HEK293T (cell line): ENCODE data around the gene HOXC9.

ENCODE experiments used
- CTCF ChIA-PET: fragments of 350-600 bp; formaldehyde crosslinking; extraction: SDS; loops from one replicate; lab custom pipeline; 2021; ENCODE audit warnings: antibody characterized with exemption, inconsistent platforms; lab: Yijun Ruan, JAX
- POLR2A ChIA-PET: fragments of 350-600 bp; formaldehyde crosslinking; extraction: SDS; loops from one replicate; lab custom pipeline; 2020; ENCODE audit warnings: antibody characterized with exemption, inconsistent platforms; lab: Yijun Ruan, JAX
- DNase-seq: peaks from one replicate; pipeline ENCODE4 v3.0.0; 2012; ENCODE audit warnings: mixed read lengths; ENCODE audit errors: extremely low spot score
- ARNT ChIP-seq: fragments of 450-650 bp; IDR thresholded peaks from 2 replicates; pipeline ENCODE4 v1.6.1; 2017; ENCODE audit warnings: mild to moderate bottlenecking
- BHLHE40 ChIP-seq: fragments of 450-650 bp; IDR thresholded peaks from 2 replicates; pipeline ENCODE4 v1.6.1; 2016; ENCODE audit warnings: mild to moderate bottlenecking, moderate library complexity, borderline replicate concordance
- CTBP1 ChIP-seq: fragments of 450-650 bp; IDR thresholded peaks from 2 replicates; pipeline ENCODE4 v1.6.1; 2016; ENCODE audit warnings: borderline replicate concordance
- ELF4 ChIP-seq: fragments of 450-650 bp; IDR thresholded peaks from 2 replicates; pipeline ENCODE4 v1.6.1; 2017; ENCODE audit warnings: antibody characterized with exemption
- FOXA1 ChIP-seq: fragments of 450-650 bp; IDR thresholded peaks from 2 replicates; pipeline ENCODE4 v1.6.1; 2016; ENCODE audit warnings: mild to moderate bottlenecking
- FOXK2 ChIP-seq: fragments of 450-650 bp; IDR thresholded peaks from 2 replicates; pipeline ENCODE4 v1.6.1; 2016; ENCODE audit warnings: mild to moderate bottlenecking
- FOXM1 ChIP-seq: fragments of 450-650 bp; IDR thresholded peaks from 2 replicates; pipeline ENCODE4 v1.6.1; 2017; ENCODE audit warnings: mild to moderate bottlenecking, borderline replicate concordance
- HDGF ChIP-seq: fragments of 450-650 bp; IDR thresholded peaks from 2 replicates; pipeline ENCODE4 v1.6.1; 2017; ENCODE audit warnings: antibody characterized with exemption, borderline replicate concordance
- L3MBTL2 ChIP-seq: fragments of 450-650 bp; conservative IDR thresholded peaks from 2 replicates; pipeline ENCODE4 v1.6.1; 2016; ENCODE audit warnings: mild to moderate bottlenecking
- LEF1 ChIP-seq: fragments of 450-650 bp; IDR thresholded peaks from 2 replicates; pipeline ENCODE4 v1.6.1; 2017; ENCODE audit warnings: mild to moderate bottlenecking, borderline replicate concordance
- NFRKB ChIP-seq: fragments of 450-650 bp; IDR thresholded peaks from 2 replicates; pipeline ENCODE4 v1.6.1; 2016; ENCODE audit warnings: mild to moderate bottlenecking, moderate library complexity
- PKNOX1 ChIP-seq: fragments of 450-650 bp; IDR thresholded peaks from 2 replicates; pipeline ENCODE4 v1.6.1; 2016
- SP1 ChIP-seq: fragments of 450-650 bp; IDR thresholded peaks from 2 replicates; pipeline ENCODE4 v1.6.1; 2017
- SUZ12 ChIP-seq: fragments of 450-650 bp; IDR thresholded peaks from 2 replicates; pipeline ENCODE4 v1.6.1; 2016; ENCODE audit warnings: mild to moderate bottlenecking
- TARDBP ChIP-seq: fragments of 450-650 bp; IDR thresholded peaks from 2 replicates; pipeline ENCODE4 v1.6.1; 2016
- ZNF384 ChIP-seq: fragments of 450-650 bp; IDR thresholded peaks from 2 replicates; pipeline ENCODE4 v1.6.1; 2016

The HOXC9 gene

GRCh38 chr12:54005853-54006558, 6.0 kb downstream of the HOXC9 start:
- POLR2A ChIA-PET, result interaction anchor here (0.6 to 2.1 kb wide), 8 partner anchors 9 to 201 kb away, joined by 3 to 15 read pairs (median 3); no protein-coding TSS in a partner anchor
- TF ChIP-seq BHLHE40, result no peak
- DNase-seq, result peak; percentile 77
- CTCF ChIA-PET, result interaction anchor here (0.6 to 3.2 kb wide), 20 partner anchors 10 to 364 kb away, joined by 3 to 15 read pairs (median 4); partner anchors contain the start of genes HOXC10, HOXC4 and HOXC5

- ChIA-PET CTCF (interaction anchor here (0.6 to 3.2 kb wide), 14 partner anchors 10 to 364 kb away, joined by 3 to 15 read pairs (median 6); partner anchors contain the start of genes HOXC10 and HOXC5), POLR2A (interaction anchor here (0.9 to 2.5 kb wide), 10 partner anchors 8 to 201 kb away, joined by 3 to 15 read pairs (median 3); partner anchors contain the start of gene HOXC10)
- TF ChIP-seq LEF1, result no peak
- TF ChIP-seq ELF4, result no peak
- no peak for TF ChIP-seq NFRKB
- no peak for TF ChIP-seq HDGF
- TF ChIP-seq FOXM1, result no peak
- no peak for TF ChIP-seq BHLHE40
- TF ChIP-seq SP1, result no peak
- no peak for TF ChIP-seq TARDBP
- TF ChIP-seq CTBP1, result no peak
- TF ChIP-seq PKNOX1, result no peak
- no peak for DNase-seq
These were observed 6.7 kb downstream of the HOXC9 start for GRCh38 chr12:54006559-54007220.

GRCh38 chr12:54007538-54008259, 7.7 kb downstream of the HOXC9 start:
- CTCF ChIA-PET, result interaction anchor here (0.6 to 3.2 kb wide), 9 partner anchors 18 to 207 kb away, joined by 3 to 15 read pairs (median 6); partner anchors contain the start of gene HOXC6
- no peak for DNase-seq
- no peak for TF ChIP-seq SP1
- no peak for TF ChIP-seq HDGF
- no peak for TF ChIP-seq CTBP1
- no peak for TF ChIP-seq ARNT
- no peak for TF ChIP-seq BHLHE40
- no peak for TF ChIP-seq SUZ12
- no peak for TF ChIP-seq L3MBTL2
- TF ChIP-seq ELF4, result no peak
- POLR2A ChIA-PET, result interaction anchor here (0.8 to 2.5 kb wide), 11 partner anchors 7 to 200 kb away, joined by 3 to 23 read pairs (median 4); partner anchors contain the start of genes HOXC10, HOXC5 and HOXC9

GRCh38 chr12:54008260-54008552, 8.2 kb downstream of the HOXC9 start:
- DNase-seq, result no peak
- ChIA-PET POLR2A (interaction anchor here (0.7 to 2.5 kb wide), 10 partner anchors 8 to 43 kb away, joined by 3 to 23 read pairs (median 6); partner anchors contain the start of genes HOXC10, HOXC5 and HOXC9), CTCF (interaction anchor here (0.6 to 3.2 kb wide), 9 partner anchors 18 to 206 kb away, joined by 3 to 15 read pairs (median 6); partner anchors contain the start of gene HOXC6)
- TF ChIP-seq TARDBP (no peak), CTBP1 (no peak), FOXM1 (no peak), PKNOX1 (no peak), FOXA1 (no peak), ZNF384 (no peak), L3MBTL2 (no peak), LEF1 (no peak), SUZ12 (no peak), NFRKB (no peak), FOXK2 (no peak), HDGF (no peak), ELF4 (no peak)

- POLR2A ChIA-PET, result interaction anchor here (0.6 to 2.5 kb wide), 21 partner anchors 8 to 158 kb away, joined by 3 to 23 read pairs (median 4); partner anchors contain the start of genes HOXC5 and HOXC9
- no peak for DNase-seq
- CTCF ChIA-PET, result interaction anchor here (0.6 to 3.2 kb wide), 14 partner anchors 8 to 309 kb away, joined by 3 to 15 read pairs (median 5); partner anchors contain the start of genes HOXC10 and HOXC5
- TF ChIP-seq FOXK2 (no peak), FOXA1 (no peak), CTBP1 (no peak), PKNOX1 (no peak), L3MBTL2 (peak; percentile 53; the same call in 1 of the 2 replicates), NFRKB (no peak)
These were observed 9.5 kb downstream of the HOXC9 start for GRCh38 chr12:54009171-54010052.
